ENCODE data around the gene TTLL5. TPM values are rescaled to one million over a fixed set of nuclear protein-coding genes. Genes with fewer than 3 reads are reported as not detected.

The TTLL5 gene
- total RNA-seq, 1 experiment from 2014 or later: 35.7 TPM

- Histone ChIP-seq H3K56ac (ENCODE audit: insufficient read length, low read depth, low read length) (no peak overlapping the region), H3K27ac (ENCODE audit: insufficient read length, low read depth, low read length) (no peak overlapping the region), H3T11ph (ENCODE audit: low read length) (no peak overlapping the region), H3K4me1 (ENCODE audit: insufficient read depth, low read length) (peaks cover 5% of the 10 kb centered on the region; the same call in 1 of the 2 replicates), H2AFZ (ENCODE audit: low read length) (no peak overlapping the region), H3K79me2 (ENCODE audit: insufficient read depth, low read length) (no peaks in the 10 kb centered on the region), H4K5ac (ENCODE audit: insufficient read length, low read depth, low read length) (no peak overlapping the region), H2BK5ac (ENCODE audit: insufficient read length, low read length) (no peak overlapping the region), H2BK20ac (ENCODE audit: low read depth, low read length, poor library complexity, severe bottlenecking) (no peak overlapping the region), H3K23ac (ENCODE audit: insufficient read length, low read depth, low read length) (no peak overlapping the region), H3K4me2 (ENCODE audit: insufficient read depth, insufficient read length, low read length) (no peak overlapping the region), H3K9ac (ENCODE audit: extremely low read depth, insufficient read length, low read length) (no peak overlapping the region), H2BK15ac (ENCODE audit: low read depth, low read length) (no peak overlapping the region), H3K79me1 (ENCODE audit: insufficient read depth, low read depth, low read length, poor library complexity, severe bottlenecking) (no peaks in the 10 kb centered on the region), H4K8ac (replicated peaks; ENCODE audit: insufficient read length, low read depth, low read length) (no peak overlapping the region), H2AK5ac (ENCODE audit: insufficient read length, low read length) (no peak overlapping the region), H4K20me1 (ENCODE audit: control insufficient read depth, insufficient read depth, insufficient read length) (no peaks in the 10 kb centered on the region), H2BK120ac (ENCODE audit: low read depth, low read length, poor library complexity, severe bottlenecking) (no peak overlapping the region), H3K23me2 (ENCODE audit: insufficient read length, low read depth, low read length, poor library complexity, severe bottlenecking) (no peaks in the 10 kb centered on the region), H2BK12ac (ENCODE audit: insufficient read length, low read depth, low read length) (no peak overlapping the region), H3K18ac (ENCODE audit: insufficient read length, low read depth, low read length) (no peak overlapping the region), H3K9me3 (ENCODE audit: control insufficient read depth, low read depth, low read length) (no peaks in the 10 kb centered on the region), H3K4ac (ENCODE audit: low read depth, low read length) (no peak overlapping the region), H3K14ac (ENCODE audit: insufficient read depth, low read length) (no peak overlapping the region), H4K91ac (ENCODE audit: insufficient read length, low read depth, low read length) (no peak overlapping the region), H3K27me3 (ENCODE audit: insufficient read depth, low read length) (no peaks in the 10 kb centered on the region)
- H3K27me3 Mint-ChIP-seq (ENCODE audit: low read depth): no peaks in the 10 kb centered on the region
- peaks cover 12 to 17% (median 16%) of the 10 kb centered on the region in 3 experiments for H3K36me3 Mint-ChIP-seq (ENCODE audit: insufficient read depth in 1 of 3, low read depth in 3 of 3)
- TF ChIP-seq CTCF (conservative IDR thresholded peaks at IDR 0.05): no peak
- peaks cover 3 to 5% of the 10 kb centered on the region in 2 experiments; a peak in 2 of 5 replicates for H3K9me3 Mint-ChIP-seq
- peaks cover 20 to 26% of the 10 kb centered on the region in 2 experiments for H3K4me1 Mint-ChIP-seq
- WGBS (ENCODE audit: extremely low coverage, insufficient read length, low lambda C conversion rate): 100% methylated on average over 1 of the region's 3 CpGs
- no peak overlapping the region; a peak in 1 of 7 replicates for H3K27ac Mint-ChIP-seq
- no peak for DNase-seq
- no peak overlapping the region for H3K4me3 Mint-ChIP-seq
Observed at GRCh38 chr14:75842551-75842950, 181.5 kb downstream of the TTLL5 start.
